DOHH2 (cell line): ENCODE results near the gene NAA25.

ENCODE experiments used
- CTCF ChIP-seq: fragments of 200-600 bp; sonication (generic); IDR thresholded peaks from one replicate; pipeline ENCODE4 v1.5.1; 2014; ENCODE audit warnings: antibody characterized with exemption, mild to moderate bottlenecking, low read depth, low read length; ENCODE audit not compliant: poor library complexity, severe bottlenecking
- EZH2phosphoT487 ChIP-seq: fragments of 200-600 bp; sonication (generic); IDR thresholded peaks from 2 replicates; pipeline ENCODE4 v1.6.1; 2017; ENCODE audit warnings: borderline replicate concordance, mild to moderate bottlenecking, antibody characterized with exemption, low read length, moderate library complexity, mixed read lengths

- TF ChIP-seq CTCF, result no peak
- TF ChIP-seq EZH2phosphoT487, result no peak
Measured at GRCh38 chr12:112125250-112125999, 16.8 kb upstream of the NAA25 start, which contains the start of gene TRAFD1.
